ENCODE data around the gene DVL3. TPM values are rescaled to one million over a fixed set of nuclear protein-coding genes. Genes with fewer than 3 reads are reported as not detected.

Gene DVL3
- total and polyA plus RNA-seq, 2 experiments from 2014 or later, result 25.6 to 55.5 TPM

- Histone ChIP-seq H3K79me2 (replicated peaks; ENCODE audit: insufficient read depth) (peaks cover 42% of the 10 kb centered on the region), H3F3A (replicated peaks; ENCODE audit: low read depth) (peaks cover 7% of the 10 kb centered on the region; the same call in 1 of the 2 replicates), H3K27ac (ENCODE audit: low read depth) (peak within 1 kb of the TSS; percentile 53; the same call in 1 of the 2 replicates), H3K36me3 (ENCODE audit: insufficient read depth) (0 out of 2 replicates have a peak, but pooled peaks cover 5% of the 10 kb centered on the region), H3K4me1 (ENCODE audit: insufficient read depth) (peaks cover 7% of the 10 kb centered on the region; the same call in 1 of the 2 replicates), H3K27me3 (ENCODE audit: insufficient read depth) (no peaks in the 10 kb centered on the region), H2AFZ (peak within 1 kb of the TSS; percentile 23), H4K20me1 (replicated peaks; ENCODE audit: insufficient read depth) (peaks cover 4% of the 10 kb centered on the region), H3K4me2 (peak within 1 kb of the TSS; percentile 100), H3K4me3 (peak within 1 kb of the TSS; percentile 89), H3K9me2 (ENCODE audit: insufficient read depth) (no peaks in the 10 kb centered on the region)
- Mint-ChIP-seq H3K36me3 (ENCODE audit: low read depth) (peaks cover 15% of the 10 kb centered on the region), H3K27me3 (ENCODE audit: insufficient read depth, low read depth, poor library complexity) (peaks cover 15% of the 10 kb centered on the region), H3K4me1 (peaks cover 16% of the 10 kb centered on the region), H3K4me3 (peak within 1 kb of the TSS; percentile 95), H3K9me3 (no peaks in the 10 kb centered on the region), H3K27ac (peak within 1 kb of the TSS; percentile 90)
- DNase-seq (ENCODE audit: low spot score) (peak; percentile 94), ATAC-seq (peak; percentile 83)
- TF ChIP-seq REST (IDR thresholded peaks at IDR 0.05; ENCODE audit: unreplicated experiment) (peak; percentile 5), JUNB (IDR thresholded peaks at IDR 0.05; ENCODE audit: unreplicated experiment) (no peak), NANOG (IDR thresholded peaks at IDR 0.05; ENCODE audit: borderline replicate concordance) (peak; percentile 41; the same call in 1 of the 2 replicates), POLR2AphosphoS5 (IDR thresholded peaks at IDR 0.05; ENCODE audit: low read depth) (peak; percentile 84), ZNF114 (CRISPR knock-in tag; IDR thresholded peaks at IDR 0.05) (no peak), CTCF (conservative IDR thresholded peaks at IDR 0.05; ENCODE audit: low read depth in 2 of 2) (peak; percentile 34), ZNF331 (CRISPR knock-in tag; IDR thresholded peaks at IDR 0.05; ENCODE audit: low read depth) (no peak)
- TF ChIP-seq, protein P1, sequence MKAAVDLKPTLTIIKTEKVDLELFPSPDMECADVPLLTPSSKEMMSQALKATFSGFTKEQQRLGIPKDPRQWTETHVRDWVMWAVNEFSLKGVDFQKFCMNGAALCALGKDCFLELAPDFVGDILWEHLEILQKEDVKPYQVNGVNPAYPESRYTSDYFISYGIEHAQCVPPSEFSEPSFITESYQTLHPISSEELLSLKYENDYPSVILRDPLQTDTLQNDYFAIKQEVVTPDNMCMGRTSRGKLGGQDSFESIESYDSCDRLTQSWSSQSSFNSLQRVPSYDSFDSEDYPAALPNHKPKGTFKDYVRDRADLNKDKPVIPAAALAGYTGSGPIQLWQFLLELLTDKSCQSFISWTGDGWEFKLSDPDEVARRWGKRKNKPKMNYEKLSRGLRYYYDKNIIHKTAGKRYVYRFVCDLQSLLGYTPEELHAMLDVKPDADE (IDR thresholded peaks at IDR 0.05), result peak; percentile 91
Measured at GRCh38 chr3:184135149-184135910, 19.8 kb upstream of the DVL3 start, which contains the start of gene EIF2B5. Gene EIF2B5, plus strand, starts transcription at chr3:184135358. Its CDS starts 28 bp downstream, at chr3:184135386.
